Esophagus (tissue), 2 donors: Measurements from ENCODE around the gene L3MBTL4. TPM values are rescaled to one million over a fixed set of nuclear protein-coding genes. Genes with fewer than 3 reads are reported as not detected.

Experiments
- H3K27ac ChIP-seq, 2 donors: one replicate each; pipeline ENCODE4 v1.5.1; 2013; ENCODE audit warnings: low read depth in 2 of 2, mild to moderate bottlenecking in 2 of 2, inconsistent platforms in 1 of 2, low read length in 1 of 2, moderate library complexity in 1 of 2
- H3K27me3 ChIP-seq, 2 donors: one replicate each; pipeline ENCODE4 v1.6.1; 2013; ENCODE audit warnings: low read length in 2 of 2, control low read depth in 1 of 2, mild to moderate bottlenecking in 1 of 2; ENCODE audit not compliant: insufficient read depth in 2 of 2, control insufficient read depth in 1 of 2
- H3K36me3 ChIP-seq, 2 donors: one replicate each; pipeline ENCODE4 v1.6.1; 2013; ENCODE audit warnings: low read length in 1 of 2; ENCODE audit not compliant: control insufficient read depth in 2 of 2, insufficient read depth in 2 of 2
- H3K4me1 ChIP-seq, 2 donors: one replicate each; pipeline ENCODE4 v1.6.1; 2013; ENCODE audit warnings: low read length in 1 of 2; ENCODE audit not compliant: control insufficient read depth in 2 of 2, insufficient read depth in 2 of 2
- H3K4me3 ChIP-seq, 2 donors: one replicate each; pipeline ENCODE4 v1.5.1; 2013; ENCODE audit warnings: low read length in 2 of 2, mild to moderate bottlenecking in 2 of 2, low read depth in 1 of 2, moderate library complexity in 1 of 2
- H3K9me3 ChIP-seq, 2 donors: one replicate each; pipeline ENCODE4 v1.6.1; 2013; ENCODE audit warnings: mild to moderate bottlenecking in 2 of 2, low read depth in 1 of 2, low read length in 1 of 2, moderate library complexity in 1 of 2; ENCODE audit not compliant: control insufficient read depth in 2 of 2, insufficient read depth in 1 of 2
- WGBS, 2 donors: extraction: QIAGEN DNeasy Blood & Tissue Kit; methylation state at CpG; one replicate each; pipeline ENCODE4 v1.1.7; 2013; 5-methylcytosine and 5-hydroxymethylcytosine counted together
- polyA plus RNA-seq, 2 donors: library from polyadenylated mRNA; stranded (reverse); fragments of 200-250 nt; gene quantifications; one replicate each; pipeline ENCODE4 v1.2.3, GENCODE V29; 2013
- donor health status: healthy with polysubstance abuse.
- donor health status: Bipolar disorder and iron deficiency.

The L3MBTL4 gene
- polyA plus RNA-seq, 2 donors, result 1.8 to 2.0 TPM

GRCh38 chr18:5967007-5967406 is 447.7 kb downstream of the L3MBTL4 start:
- Histone ChIP-seq H3K9me3 (peaks cover 0 to 3% of the 10 kb centered on the region in 2 donors), H3K4me3 (no peak overlapping the region), H3K27me3 (no peaks in the 10 kb centered on the region), H3K36me3 (peaks cover 0 to 2% of the 10 kb centered on the region in 2 donors), H3K4me1 (peaks cover 0 to 6% of the 10 kb centered on the region in 2 donors), H3K27ac (no peak overlapping the region)
- 85 to 91% methylated on average over 8 of the region's 8 CpGs for WGBS, 2 donors

- H3K9me3 ChIP-seq, result peaks cover 0 to 3% of the 10 kb centered on the region in 2 donors
- H3K4me3 ChIP-seq, result no peak overlapping the region
- no peak overlapping the region for H3K27ac ChIP-seq
- H3K36me3 ChIP-seq, result peaks cover 0 to 2% of the 10 kb centered on the region in 2 donors
- H3K4me1 ChIP-seq, result peaks cover 0 to 10% of the 10 kb centered on the region in 2 donors
- no peaks in the 10 kb centered on the region for H3K27me3 ChIP-seq
- 78 to 87% methylated on average over 4 of the region's 4 CpGs for WGBS, 2 donors
Observed at GRCh38 chr18:5966514-5966913, 448.2 kb downstream of the L3MBTL4 start.

- Histone ChIP-seq H3K27ac (no peak overlapping the region), H3K4me1 (peaks cover 0 to 11% of the 10 kb centered on the region in 2 donors), H3K36me3 (peaks cover 0 to 2% of the 10 kb centered on the region in 2 donors), H3K27me3 (no peaks in the 10 kb centered on the region), H3K4me3 (no peak overlapping the region), H3K9me3 (peaks cover 0 to 3% of the 10 kb centered on the region in 2 donors)
- WGBS, 2 donors, result 63 to 66% methylated on average over 2 of the region's 2 CpGs
Observed at GRCh38 chr18:5964996-5965395, 449.7 kb downstream of the L3MBTL4 start.

- H3K36me3 ChIP-seq, result peaks cover 0 to 2% of the 10 kb centered on the region in 2 donors
- H3K4me1 ChIP-seq, result peaks cover 0 to 11% of the 10 kb centered on the region in 2 donors
- 69 to 82% methylated on average over 5 of the region's 5 CpGs for WGBS, 2 donors
- peaks cover 0 to 3% of the 10 kb centered on the region in 2 donors for H3K9me3 ChIP-seq
- H3K27me3 ChIP-seq, result no peaks in the 10 kb centered on the region
- H3K4me3 ChIP-seq, result no peak overlapping the region
- H3K27ac ChIP-seq, result no peak overlapping the region
Observed at GRCh38 chr18:5964596-5964995, 450.1 kb downstream of the L3MBTL4 start.

GRCh38 chr18:5964108-5964507 is 450.6 kb downstream of the L3MBTL4 start:
- Histone ChIP-seq H3K27me3 (no peaks in the 10 kb centered on the region), H3K27ac (no peak overlapping the region), H3K36me3 (peaks cover 0 to 2% of the 10 kb centered on the region in 2 donors), H3K9me3 (peaks cover 0 to 3% of the 10 kb centered on the region in 2 donors), H3K4me3 (no peak overlapping the region), H3K4me1 (peaks cover 0 to 11% of the 10 kb centered on the region in 2 donors)
- WGBS, 2 donors, result 86 to 88% methylated on average over 8 of the region's 8 CpGs

GRCh38 chr18:5963267-5963666 is 451.4 kb downstream of the L3MBTL4 start:
- Histone ChIP-seq H3K27me3 (no peaks in the 10 kb centered on the region), H3K9me3 (peaks cover 3% of the 10 kb centered on the region in 2 donors), H3K36me3 (peaks cover 0 to under 1% of the 10 kb centered on the region in 2 donors), H3K4me3 (no peak overlapping the region), H3K27ac (no peak overlapping the region), H3K4me1 (peaks cover 0 to 11% of the 10 kb centered on the region in 2 donors)
- 91 to 94% methylated on average over 7 of the region's 7 CpGs for WGBS, 2 donors

GRCh38 chr18:5962362-5962761 is 452.3 kb downstream of the L3MBTL4 start:
- Histone ChIP-seq H3K9me3 (peaks cover 0 to 3% of the 10 kb centered on the region in 2 donors), H3K4me3 (no peak overlapping the region), H3K36me3 (no peaks in the 10 kb centered on the region), H3K4me1 (peaks cover 0 to 11% of the 10 kb centered on the region in 2 donors), H3K27me3 (no peaks in the 10 kb centered on the region), H3K27ac (no peak overlapping the region)
- 32 to 43% methylated on average over 6 of the region's 6 CpGs for WGBS, 2 donors

GRCh38 chr18:5961828-5962150 is 452.9 kb downstream of the L3MBTL4 start:
- H3K27ac ChIP-seq, result no peak overlapping the region
- H3K4me1 ChIP-seq, result peaks cover 0 to 11% of the 10 kb centered on the region in 2 donors
- no peaks in the 10 kb centered on the region for H3K36me3 ChIP-seq
- peaks cover 0 to 3% of the 10 kb centered on the region in 2 donors for H3K9me3 ChIP-seq
- no peaks in the 10 kb centered on the region for H3K27me3 ChIP-seq
- H3K4me3 ChIP-seq, result no peak overlapping the region
- WGBS, 2 donors, result 92 to 94% methylated on average over 3 of the region's 3 CpGs

- Histone ChIP-seq H3K9me3 (peaks cover 0 to 3% of the 10 kb centered on the region in 2 donors), H3K27ac (no peak overlapping the region), H3K36me3 (no peaks in the 10 kb centered on the region), H3K4me1 (peaks cover 0 to 11% of the 10 kb centered on the region in 2 donors), H3K4me3 (no peak overlapping the region), H3K27me3 (no peaks in the 10 kb centered on the region)
- 74 to 86% methylated on average over 10 of the region's 10 CpGs for WGBS, 2 donors
Observed at GRCh38 chr18:5961097-5961827, 453.4 kb downstream of the L3MBTL4 start.

GRCh38 chr18:5958822-5959221 is 455.9 kb downstream of the L3MBTL4 start:
- WGBS, 2 donors, result 91% methylated on average over 6 of the region's 6 CpGs
- Histone ChIP-seq H3K4me1 (peaks cover 0 to 11% of the 10 kb centered on the region in 2 donors), H3K4me3 (no peak overlapping the region), H3K36me3 (no peaks in the 10 kb centered on the region), H3K27ac (no peak overlapping the region), H3K27me3 (no peaks in the 10 kb centered on the region), H3K9me3 (peaks cover 0 to 3% of the 10 kb centered on the region in 2 donors)
